Measurements from ENCODE around the gene CASK.

The CASK gene

DNA sequence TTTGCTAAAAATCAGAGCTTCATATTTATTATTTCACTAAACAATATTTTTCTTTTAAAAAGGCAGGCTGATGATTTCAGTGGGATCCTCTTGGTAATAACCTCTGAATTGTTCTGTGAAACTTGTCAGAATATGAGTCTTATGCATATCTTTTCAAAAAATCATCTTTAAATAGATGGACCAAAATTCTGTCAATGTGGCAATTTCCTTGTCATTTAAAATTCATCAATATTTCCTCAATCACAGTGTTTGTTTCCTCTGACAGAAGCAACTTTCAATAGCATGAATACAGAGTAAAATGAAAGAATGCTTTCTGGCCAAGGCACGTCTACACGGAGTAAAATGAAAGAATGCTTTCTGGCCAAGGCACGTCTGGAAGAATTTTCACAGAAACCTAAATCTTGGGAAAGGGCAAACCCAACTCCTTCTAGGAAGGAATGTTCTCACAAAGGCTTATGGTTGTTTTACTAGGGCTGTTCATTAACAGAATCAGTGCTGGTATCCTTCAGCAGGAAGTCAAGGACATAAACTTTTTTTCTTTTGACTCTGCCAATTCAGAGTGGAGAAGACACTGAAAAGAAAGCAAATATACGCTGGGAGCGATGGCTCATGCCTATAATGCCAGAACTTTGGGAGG lies 333.6 kb downstream of the CASK start:
- no peak overlapping the region for H3K27ac ChIP-seq (ENCODE audit: low read depth, low read length)
- no peaks in the 10 kb centered on the region for H3K79me2 ChIP-seq (ENCODE audit: control insufficient read depth, insufficient read depth, low read length, unreplicated experiment)
- H3K4me1 ChIP-seq (ENCODE audit: control insufficient read depth, insufficient read depth, low read length, unreplicated experiment) = no peaks in the 10 kb centered on the region
- H3K27me3 ChIP-seq (ENCODE audit: insufficient read depth, low read length) = no peaks in the 10 kb centered on the region
- H2AFZ ChIP-seq (ENCODE audit: low read length, unreplicated experiment) = peak overlapping the region; percentile 33
- peak overlapping the region; percentile 63 for H3K4me3 ChIP-seq (ENCODE audit: low read depth, low read length)
- H3K36me3 ChIP-seq (ENCODE audit: insufficient read depth, low read length) = no peaks in the 10 kb centered on the region

DNA sequence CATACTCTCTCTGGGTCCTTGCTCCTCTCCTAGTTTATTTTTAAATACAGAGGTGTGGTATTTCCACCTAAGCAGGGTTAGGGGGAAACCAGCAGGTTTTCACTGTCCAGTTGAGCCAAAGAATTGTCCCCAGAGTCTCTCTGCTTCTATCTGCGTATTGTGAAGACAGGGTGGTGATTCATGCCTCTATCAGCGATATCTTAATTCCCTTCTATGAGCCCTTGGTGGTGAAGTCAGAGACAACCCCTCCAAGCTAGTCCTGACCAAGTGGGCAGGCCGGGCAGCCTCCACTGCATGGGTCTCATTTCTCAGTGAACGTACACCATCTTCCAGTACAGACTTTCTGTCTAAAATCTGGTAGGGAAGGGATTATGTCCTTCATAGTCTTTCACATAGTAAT lies 335.1 kb downstream of the CASK start:
- no peaks in the 10 kb centered on the region for H3K79me2 ChIP-seq (ENCODE audit: control insufficient read depth, insufficient read depth, low read length, unreplicated experiment)
- no peaks in the 10 kb centered on the region for H3K27me3 ChIP-seq (ENCODE audit: insufficient read depth, low read length)
- H3K27ac ChIP-seq (ENCODE audit: low read depth, low read length) = no peak overlapping the region
- no peak overlapping the region for H3K4me3 ChIP-seq (ENCODE audit: low read depth, low read length)
- H3K36me3 ChIP-seq (ENCODE audit: insufficient read depth, low read length) = no peaks in the 10 kb centered on the region
- no peak overlapping the region for H2AFZ ChIP-seq (ENCODE audit: low read length, unreplicated experiment)
- no peaks in the 10 kb centered on the region for H3K4me1 ChIP-seq (ENCODE audit: control insufficient read depth, insufficient read depth, low read length, unreplicated experiment)

DNA sequence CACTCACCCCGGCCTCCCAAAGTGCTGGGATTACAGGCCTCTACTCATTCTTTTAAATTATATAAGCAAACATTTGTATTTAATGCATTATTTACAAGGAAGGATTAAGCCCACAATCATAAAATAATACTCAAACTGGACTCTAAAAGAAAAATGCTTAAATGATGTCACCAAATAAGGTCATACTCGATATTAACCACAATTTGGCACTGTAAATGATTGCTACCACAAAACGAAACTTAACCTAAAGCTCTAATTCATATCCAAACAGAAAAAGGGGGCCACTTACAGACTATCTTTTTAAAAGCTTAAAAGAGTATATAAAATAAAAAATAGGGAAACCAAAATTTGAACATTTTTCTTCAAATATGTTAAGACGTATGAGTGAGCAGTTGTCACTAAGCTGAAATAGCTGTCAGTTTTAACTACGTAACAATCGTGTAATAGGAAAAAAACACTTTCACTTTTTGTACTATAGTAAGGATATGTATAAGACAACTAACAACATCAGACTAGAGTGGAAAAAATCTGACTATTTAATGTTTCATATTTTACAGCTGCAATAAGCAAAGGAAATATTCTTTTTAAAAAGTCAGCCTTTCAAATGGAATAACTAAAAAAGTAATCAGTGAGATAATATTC lies 342.8 kb downstream of the CASK start:
- no peaks in the 10 kb centered on the region for H3K27me3 ChIP-seq (ENCODE audit: insufficient read depth, low read length)
- H3K27ac ChIP-seq (ENCODE audit: low read depth, low read length) = no peak overlapping the region
- H3K79me2 ChIP-seq (ENCODE audit: control insufficient read depth, insufficient read depth, low read length, unreplicated experiment) = no peaks in the 10 kb centered on the region
- no peaks in the 10 kb centered on the region for H3K4me1 ChIP-seq (ENCODE audit: control insufficient read depth, insufficient read depth, low read length, unreplicated experiment)
- H2AFZ ChIP-seq (ENCODE audit: low read length, unreplicated experiment) = no peak overlapping the region
- H3K4me3 ChIP-seq (ENCODE audit: low read depth, low read length) = no peak overlapping the region
- H3K36me3 ChIP-seq (ENCODE audit: insufficient read depth, low read length) = no peaks in the 10 kb centered on the region

DNA sequence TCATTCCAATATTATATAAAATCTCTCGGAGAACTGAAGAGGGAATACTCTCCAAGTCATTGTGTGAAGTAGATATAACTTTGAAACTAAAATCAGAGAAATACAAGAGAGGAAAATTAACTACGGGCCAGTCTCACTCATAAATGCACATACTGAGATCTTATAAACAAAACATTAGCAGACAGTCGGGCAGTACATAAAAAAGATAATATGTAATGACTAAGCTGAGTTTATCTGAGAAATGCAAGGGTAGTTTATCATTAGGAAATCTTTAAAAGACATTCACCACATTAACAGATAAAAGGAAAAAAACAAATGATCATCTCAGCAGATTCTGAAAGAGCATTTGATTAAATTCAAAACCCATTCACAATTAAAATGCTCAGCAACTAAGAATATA lies 359.5 kb downstream of the CASK start:
- H2AFZ ChIP-seq (ENCODE audit: low read length, unreplicated experiment) = no peak overlapping the region
- H3K36me3 ChIP-seq (ENCODE audit: insufficient read depth, low read length) = no peaks in the 10 kb centered on the region
- no peaks in the 10 kb centered on the region for H3K27me3 ChIP-seq (ENCODE audit: insufficient read depth, low read length)
- no peaks in the 10 kb centered on the region for H3K79me2 ChIP-seq (ENCODE audit: control insufficient read depth, insufficient read depth, low read length, unreplicated experiment)
- no peak overlapping the region for H3K4me3 ChIP-seq (ENCODE audit: low read depth, low read length)
- peaks cover 29% of the 10 kb centered on the region for H3K4me1 ChIP-seq (ENCODE audit: control insufficient read depth, insufficient read depth, low read length, unreplicated experiment)
- H3K27ac ChIP-seq (ENCODE audit: low read depth, low read length) = no peak overlapping the region

DNA sequence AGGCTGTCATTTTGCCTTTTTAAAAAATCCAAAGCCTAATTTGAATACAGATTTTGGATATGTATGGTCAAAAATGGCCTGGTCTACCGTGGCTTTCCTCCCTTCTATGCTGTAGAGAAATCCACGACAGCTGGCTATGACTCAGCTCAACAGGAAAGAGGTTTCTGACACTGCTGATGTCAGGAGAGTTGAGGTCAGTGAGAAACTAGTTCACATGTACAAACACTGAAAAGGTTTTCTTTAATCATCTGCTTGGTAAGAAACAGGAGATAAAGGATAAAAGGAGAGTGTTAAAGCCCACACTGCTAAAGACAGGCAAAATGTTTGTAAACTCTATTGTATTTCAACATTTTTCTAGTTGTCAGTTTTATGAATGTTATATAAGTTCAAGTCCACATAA lies 362.3 kb downstream of the CASK start:
- no peak overlapping the region for H3K4me3 ChIP-seq (ENCODE audit: low read depth, low read length)
- H3K27me3 ChIP-seq (ENCODE audit: insufficient read depth, low read length) = no peaks in the 10 kb centered on the region
- peaks cover 31% of the 10 kb centered on the region for H3K4me1 ChIP-seq (ENCODE audit: control insufficient read depth, insufficient read depth, low read length, unreplicated experiment)
- H3K27ac ChIP-seq (ENCODE audit: low read depth, low read length) = peak overlapping the region; percentile 76
- no peaks in the 10 kb centered on the region for H3K36me3 ChIP-seq (ENCODE audit: insufficient read depth, low read length)
- H3K79me2 ChIP-seq (ENCODE audit: control insufficient read depth, insufficient read depth, low read length, unreplicated experiment) = no peaks in the 10 kb centered on the region
- H2AFZ ChIP-seq (ENCODE audit: low read length, unreplicated experiment) = no peak overlapping the region

DNA sequence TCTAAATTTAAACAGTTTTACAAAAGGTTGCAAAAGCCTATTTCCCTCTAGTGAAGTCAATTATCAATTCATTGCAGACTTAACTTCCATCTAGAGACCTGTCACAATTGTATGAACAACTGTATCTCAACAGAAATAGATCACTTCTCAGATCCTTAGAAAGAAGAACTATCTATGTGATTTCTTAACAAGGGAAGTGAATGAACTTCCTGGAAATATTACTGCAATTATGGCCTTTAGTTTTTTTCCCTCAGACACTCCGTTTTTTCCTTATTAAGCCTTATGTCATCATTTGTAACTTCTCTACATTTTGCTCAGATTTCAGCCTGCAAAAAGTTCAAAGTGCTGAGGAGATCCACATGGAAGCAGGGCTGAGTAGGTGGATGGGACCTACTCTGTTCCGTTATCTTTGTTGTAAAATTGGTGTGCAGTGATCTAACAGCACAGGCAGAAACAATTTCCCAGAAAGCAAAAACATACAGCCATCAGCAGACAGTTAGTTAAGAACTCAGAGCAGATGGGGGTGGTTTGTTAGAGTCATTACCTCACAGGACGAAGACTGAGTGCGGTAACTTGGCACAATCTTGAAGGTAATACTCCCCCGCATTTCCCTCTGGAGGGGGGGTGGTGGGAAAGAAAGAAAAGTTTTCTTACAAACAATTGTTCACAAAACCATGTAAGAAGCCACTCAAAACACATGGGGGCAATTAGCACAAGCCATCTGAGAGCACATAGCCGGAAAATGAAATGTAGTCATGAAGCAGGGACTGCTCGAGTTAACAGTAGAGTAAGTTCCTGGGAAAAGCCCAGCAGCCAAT lies 363.9 kb downstream of the CASK start:
- Histone ChIP-seq H3K36me3 (ENCODE audit: insufficient read depth, low read length) (no peaks in the 10 kb centered on the region), H3K79me2 (ENCODE audit: control insufficient read depth, insufficient read depth, low read length, unreplicated experiment) (no peaks in the 10 kb centered on the region), H3K27ac (ENCODE audit: low read depth, low read length) (peak overlapping the region; percentile 62), H3K27me3 (ENCODE audit: insufficient read depth, low read length) (no peaks in the 10 kb centered on the region), H3K4me1 (ENCODE audit: control insufficient read depth, insufficient read depth, low read length, unreplicated experiment) (peaks cover 31% of the 10 kb centered on the region), H2AFZ (ENCODE audit: low read length, unreplicated experiment) (peak overlapping the region; percentile 36), H3K4me3 (ENCODE audit: low read depth, low read length) (peak overlapping the region; percentile 21; the same call in 1 of the 2 replicates)

DNA sequence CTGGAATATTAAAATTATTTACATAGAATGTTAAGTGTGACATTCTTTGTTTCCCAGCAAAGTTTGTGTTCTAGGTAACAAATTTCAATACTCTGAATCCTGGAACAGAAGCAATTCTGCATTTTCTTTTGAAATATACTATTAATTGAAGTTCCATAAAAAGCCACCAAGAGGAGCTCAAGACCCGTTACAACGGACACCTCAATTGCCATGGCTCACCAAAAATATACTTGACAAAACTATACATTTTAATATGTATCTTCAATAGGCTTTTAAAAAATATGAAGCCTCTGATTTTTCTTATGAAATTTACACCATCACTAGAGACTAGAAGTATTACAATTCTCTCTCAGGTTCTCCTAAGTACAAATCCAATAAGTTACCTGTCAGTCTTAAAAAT lies 364.8 kb downstream of the CASK start:
- Histone ChIP-seq H3K36me3 (ENCODE audit: insufficient read depth, low read length) (no peaks in the 10 kb centered on the region), H3K27ac (ENCODE audit: low read depth, low read length) (no peak overlapping the region), H3K4me1 (ENCODE audit: control insufficient read depth, insufficient read depth, low read length, unreplicated experiment) (peaks cover 28% of the 10 kb centered on the region), H3K4me3 (ENCODE audit: low read depth, low read length) (no peak overlapping the region), H3K79me2 (ENCODE audit: control insufficient read depth, insufficient read depth, low read length, unreplicated experiment) (no peaks in the 10 kb centered on the region), H3K27me3 (ENCODE audit: insufficient read depth, low read length) (no peaks in the 10 kb centered on the region), H2AFZ (ENCODE audit: low read length, unreplicated experiment) (no peak overlapping the region)

DNA sequence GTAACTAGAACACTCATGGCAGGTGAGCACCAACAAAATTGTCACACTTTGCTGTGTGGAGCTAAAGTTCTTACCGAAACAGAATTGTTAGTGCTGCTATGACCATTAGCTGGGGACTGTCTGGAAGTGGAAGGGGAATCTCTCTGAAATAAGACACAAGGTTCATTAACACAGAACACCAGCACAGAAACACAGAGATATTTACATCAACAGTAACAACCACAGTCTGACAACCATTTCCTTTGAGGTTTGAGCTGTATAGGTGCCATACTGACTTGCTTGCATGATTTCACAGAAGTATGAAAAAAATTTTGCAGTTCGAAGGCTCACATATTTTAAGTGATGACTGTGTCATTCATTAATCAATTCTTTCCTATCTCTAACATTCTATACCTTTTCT lies 366.4 kb downstream of the CASK start:
- H3K36me3 ChIP-seq (ENCODE audit: insufficient read depth, low read length) = no peaks in the 10 kb centered on the region
- no peaks in the 10 kb centered on the region for H3K79me2 ChIP-seq (ENCODE audit: control insufficient read depth, insufficient read depth, low read length, unreplicated experiment)
- no peak overlapping the region for H3K27ac ChIP-seq (ENCODE audit: low read depth, low read length)
- H3K27me3 ChIP-seq (ENCODE audit: insufficient read depth, low read length) = no peaks in the 10 kb centered on the region
- peaks cover 25% of the 10 kb centered on the region for H3K4me1 ChIP-seq (ENCODE audit: control insufficient read depth, insufficient read depth, low read length, unreplicated experiment)
- no peak overlapping the region for H3K4me3 ChIP-seq (ENCODE audit: low read depth, low read length)
- no peak overlapping the region for H2AFZ ChIP-seq (ENCODE audit: low read length, unreplicated experiment)

DNA sequence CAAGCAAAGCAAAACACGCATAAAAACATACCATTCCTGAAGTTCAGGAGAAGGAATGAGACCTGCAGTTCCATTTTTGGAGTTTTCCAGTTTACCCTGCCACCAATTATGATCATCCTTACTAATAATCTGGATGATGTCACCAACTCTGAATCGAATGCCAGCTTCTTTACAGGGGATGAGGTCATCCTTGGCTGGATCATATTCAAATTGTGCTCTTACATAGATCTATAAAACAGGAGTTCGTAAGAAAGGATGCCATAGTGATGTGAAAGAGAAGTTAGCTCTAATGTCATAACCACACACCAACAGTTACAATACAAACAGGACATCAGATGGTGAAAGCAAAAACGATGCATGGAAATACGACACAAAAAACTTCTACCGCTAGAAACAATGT lies 369.7 kb downstream of the CASK start:
- Histone ChIP-seq H3K4me3 (ENCODE audit: low read depth, low read length) (no peak overlapping the region), H3K27me3 (ENCODE audit: insufficient read depth, low read length) (no peaks in the 10 kb centered on the region), H2AFZ (ENCODE audit: low read length, unreplicated experiment) (no peak overlapping the region), H3K27ac (ENCODE audit: low read depth, low read length) (no peak overlapping the region), H3K36me3 (ENCODE audit: insufficient read depth, low read length) (no peaks in the 10 kb centered on the region), H3K79me2 (ENCODE audit: control insufficient read depth, insufficient read depth, low read length, unreplicated experiment) (no peaks in the 10 kb centered on the region), H3K4me1 (ENCODE audit: control insufficient read depth, insufficient read depth, low read length, unreplicated experiment) (peaks cover under 1% of the 10 kb centered on the region)

DNA sequence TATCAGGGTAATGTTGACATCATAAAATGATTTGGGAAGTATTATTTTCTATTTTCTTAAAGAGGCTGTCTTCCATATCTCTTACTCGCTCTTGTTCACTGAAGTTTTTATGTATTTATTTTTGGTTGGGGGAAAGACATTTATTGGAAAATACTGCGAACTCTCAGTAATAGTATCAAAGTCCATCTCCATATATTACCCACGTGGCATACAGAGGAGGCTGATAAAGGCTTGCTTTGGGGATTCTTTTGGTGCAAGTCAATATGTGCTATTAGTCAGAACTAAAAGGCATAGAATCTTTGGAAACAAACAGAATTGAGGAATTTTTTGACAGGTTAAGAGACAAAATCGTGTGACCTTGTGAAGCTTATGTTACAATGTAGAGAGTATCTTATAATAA lies 374.9 kb downstream of the CASK start:
- H3K4me1 ChIP-seq (ENCODE audit: control insufficient read depth, insufficient read depth, low read length, unreplicated experiment) = no peaks in the 10 kb centered on the region
- H3K36me3 ChIP-seq (ENCODE audit: insufficient read depth, low read length) = no peaks in the 10 kb centered on the region
- H3K27me3 ChIP-seq (ENCODE audit: insufficient read depth, low read length) = no peaks in the 10 kb centered on the region
- H3K4me3 ChIP-seq (ENCODE audit: low read depth, low read length) = no peak overlapping the region
- H2AFZ ChIP-seq (ENCODE audit: low read length, unreplicated experiment) = no peak overlapping the region
- no peaks in the 10 kb centered on the region for H3K79me2 ChIP-seq (ENCODE audit: control insufficient read depth, insufficient read depth, low read length, unreplicated experiment)
- H3K27ac ChIP-seq (ENCODE audit: low read depth, low read length) = no peak overlapping the region

DNA sequence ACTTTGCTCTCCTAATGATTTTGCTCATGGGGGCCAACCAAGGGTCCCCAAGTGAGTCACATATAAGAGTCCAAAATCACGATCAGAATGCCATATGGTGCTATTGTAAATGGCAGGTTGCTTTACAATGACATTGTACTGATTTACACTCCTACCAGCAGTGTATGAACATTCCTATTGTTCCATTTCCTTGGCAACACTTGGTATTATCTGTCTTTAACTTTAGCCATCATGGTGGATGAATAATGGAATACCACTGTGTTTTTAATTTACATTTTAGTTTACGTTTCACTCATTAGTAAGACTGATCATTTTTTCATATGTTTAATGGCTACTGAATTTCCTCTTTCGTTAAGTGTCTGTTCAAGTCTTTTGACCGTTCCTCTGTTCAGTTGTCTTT lies 379.7 kb downstream of the CASK start:
- H3K4me3 ChIP-seq (ENCODE audit: low read depth, low read length) = no peak overlapping the region
- H3K36me3 ChIP-seq (ENCODE audit: insufficient read depth, low read length) = no peaks in the 10 kb centered on the region
- no peak overlapping the region for H2AFZ ChIP-seq (ENCODE audit: low read length, unreplicated experiment)
- H3K27ac ChIP-seq (ENCODE audit: low read depth, low read length) = no peak overlapping the region
- no peaks in the 10 kb centered on the region for H3K27me3 ChIP-seq (ENCODE audit: insufficient read depth, low read length)
- no peaks in the 10 kb centered on the region for H3K79me2 ChIP-seq (ENCODE audit: control insufficient read depth, insufficient read depth, low read length, unreplicated experiment)
- peaks cover 7% of the 10 kb centered on the region for H3K4me1 ChIP-seq (ENCODE audit: control insufficient read depth, insufficient read depth, low read length, unreplicated experiment)

All from ACC112 (cell line).